NCI-H524 (cell line): Measurements from ENCODE around the gene RAC2.
"Not testable (repeated sequence)": the region's sequence is repeated elsewhere in the genome, so short reads cannot be mapped to it uniquely, and the experiment has no call there.

Source experiments
- DNase-seq, 2 experiments: peaks; one replicate each; lab custom pipeline; 2025; lab: John Stamatoyannopoulos, UW

The RAC2 gene

DNA sequence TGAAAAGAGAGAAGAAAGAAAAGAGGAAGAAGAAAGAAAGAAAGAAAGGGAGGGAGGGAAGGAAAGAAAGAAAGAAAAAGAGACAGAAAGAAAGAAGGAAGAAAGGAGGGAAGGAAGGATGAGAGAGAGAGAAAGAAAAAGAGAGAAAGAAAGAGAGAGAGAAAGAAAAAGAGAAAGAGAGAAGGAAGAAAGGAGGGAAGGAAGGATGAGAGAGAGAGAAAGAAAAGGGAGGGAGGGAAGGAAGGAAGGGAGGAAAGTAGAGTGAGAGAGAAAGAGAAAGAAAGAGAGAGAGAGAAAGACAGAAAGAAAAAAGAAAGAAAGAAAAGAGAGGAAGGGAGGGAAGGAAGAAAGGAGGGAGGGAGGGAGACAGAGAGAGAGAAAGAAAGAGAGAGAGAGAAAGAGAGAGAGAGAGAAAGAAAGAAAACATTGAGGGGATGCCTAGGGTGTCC is 11.5 kb upstream of the RAC2 start:
- DNase-seq, result no peak

DNA sequence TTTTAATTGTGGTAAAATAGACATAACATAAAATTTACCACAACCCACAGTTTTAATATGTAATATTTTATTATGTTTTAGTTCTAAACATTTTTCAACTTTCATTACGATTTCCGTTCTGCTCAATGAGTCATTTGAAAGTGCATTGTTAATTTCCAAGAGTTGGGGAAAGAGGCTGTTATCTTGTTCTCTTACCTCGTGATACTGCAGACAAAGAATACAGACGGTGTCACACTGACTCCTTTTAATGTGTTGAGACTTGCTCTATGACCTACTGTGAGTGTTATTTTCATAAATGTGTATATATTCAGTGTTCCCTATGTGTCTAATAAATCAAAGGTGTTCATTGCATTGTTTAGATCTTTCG is 10.8 kb upstream of the RAC2 start:
- DNase-seq, result no peak

- DNase-seq, result no peak
These were observed 10.3 kb upstream of the RAC2 start for GRCh38 chr22:37254209-37254866.

DNA sequence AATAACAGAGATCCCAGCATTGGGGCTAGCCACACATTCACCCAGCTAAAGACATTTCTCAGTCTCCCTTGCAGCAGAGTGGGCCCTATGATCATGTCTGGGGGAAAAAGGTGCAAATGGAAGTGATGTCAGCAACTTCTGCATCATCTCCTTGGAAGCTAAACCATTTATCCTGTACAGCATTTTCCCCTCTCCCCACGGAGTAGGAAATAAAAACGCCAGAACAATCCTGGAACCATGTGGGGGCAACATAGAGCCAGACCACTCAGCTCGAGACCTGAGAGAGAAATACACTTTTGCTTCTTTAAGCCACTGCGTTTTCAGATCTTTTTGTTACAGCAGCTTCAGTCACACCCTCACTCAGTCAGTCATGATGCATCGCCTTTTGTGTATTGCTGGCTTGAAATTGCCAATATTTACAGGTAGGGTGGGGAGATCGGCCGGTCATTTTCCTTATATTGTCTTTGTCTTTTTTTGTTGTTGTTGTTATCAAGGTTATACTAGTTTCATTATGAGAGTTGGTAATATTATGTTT is 9.1 kb upstream of the RAC2 start:
- peak in 1 of 2 experiments; percentile 52 for DNase-seq

DNA sequence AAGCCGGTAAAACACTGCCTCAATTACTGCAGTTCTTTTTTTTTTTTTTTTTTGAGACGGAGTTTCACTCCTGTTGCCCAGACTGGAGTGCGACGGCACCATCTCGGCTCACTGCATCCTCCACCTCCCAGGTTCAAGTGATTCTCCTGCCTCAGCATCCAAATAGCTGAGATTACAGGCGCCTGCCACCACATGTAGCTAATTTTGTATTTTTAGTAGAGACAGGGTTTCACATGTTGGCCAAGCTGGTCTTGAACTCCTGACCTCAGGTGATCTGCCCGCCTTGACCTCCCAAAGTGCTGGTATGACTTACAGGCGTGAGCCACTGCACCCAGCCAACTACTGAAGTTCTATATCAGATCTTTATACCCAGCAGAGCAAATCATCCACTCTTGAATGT is 7.8 kb upstream of the RAC2 start:
- DNase-seq, result not testable (repeated sequence)

- DNase-seq, result no peak
These were observed 5.9 kb upstream of the RAC2 start for GRCh38 chr22:37249986-37250385.

DNA sequence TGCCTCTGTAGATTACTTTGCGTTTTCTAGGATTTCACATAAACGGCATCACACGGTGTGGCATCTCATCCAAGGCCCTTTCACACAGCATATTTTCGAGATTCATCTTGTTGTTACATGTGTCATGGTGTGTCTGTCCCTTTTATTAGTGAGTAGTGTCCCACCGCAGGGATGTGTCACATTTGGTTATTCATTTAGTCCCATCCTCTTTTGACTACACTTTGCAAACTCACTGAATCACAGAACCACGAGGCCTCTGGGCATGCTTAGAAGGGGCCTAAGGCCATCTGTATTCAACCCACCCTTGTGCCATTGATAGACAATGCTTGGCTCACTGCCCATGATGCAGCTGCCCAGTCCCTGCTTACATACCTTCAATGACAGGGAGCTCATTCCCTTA is 4.2 kb upstream of the RAC2 start:
- DNase-seq, result no peak

- peak in 1 of 2 experiments; percentile 10 for DNase-seq
These were observed 1.7 kb upstream of the RAC2 start for GRCh38 chr22:37245740-37246139.

DNA sequence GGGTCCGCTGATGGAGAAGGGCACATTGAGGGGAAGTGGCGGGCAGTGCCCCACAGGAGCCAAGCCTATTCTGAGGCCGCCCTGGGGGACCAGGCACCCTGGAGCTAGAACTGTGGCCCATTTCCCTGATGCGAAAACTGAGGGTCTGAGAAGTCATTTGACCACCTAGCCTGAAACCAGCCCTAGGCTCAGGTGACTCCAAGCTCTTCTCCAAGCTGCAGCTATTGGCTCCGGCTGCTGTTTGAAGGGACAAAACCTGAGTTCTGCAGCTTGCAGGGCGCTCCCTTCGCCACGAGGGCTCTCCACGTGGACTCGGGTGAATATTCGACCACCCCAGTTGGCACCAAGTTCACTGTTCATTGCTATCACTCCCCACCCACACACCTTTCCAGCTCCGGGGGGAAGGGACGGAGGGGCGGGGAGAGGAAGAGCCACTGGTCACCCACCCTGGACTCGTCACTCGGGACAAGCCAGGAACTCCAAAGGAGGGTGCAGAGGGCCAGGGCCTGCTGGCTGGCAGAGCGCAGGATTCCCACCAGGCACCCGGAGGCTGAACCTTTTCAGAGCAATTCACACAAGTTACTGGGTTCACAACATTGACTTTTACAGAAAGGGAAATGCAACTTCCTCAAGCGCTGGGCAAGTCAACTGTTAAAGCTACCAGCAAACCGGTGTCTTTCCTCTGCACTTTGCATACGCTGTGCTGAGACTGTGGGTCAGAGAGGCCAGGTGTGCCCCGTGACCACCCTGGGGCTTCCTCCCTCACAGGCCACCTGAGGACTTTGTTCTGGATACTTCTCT is 1.1 kb upstream of the RAC2 start:
- no peak for DNase-seq

DNA sequence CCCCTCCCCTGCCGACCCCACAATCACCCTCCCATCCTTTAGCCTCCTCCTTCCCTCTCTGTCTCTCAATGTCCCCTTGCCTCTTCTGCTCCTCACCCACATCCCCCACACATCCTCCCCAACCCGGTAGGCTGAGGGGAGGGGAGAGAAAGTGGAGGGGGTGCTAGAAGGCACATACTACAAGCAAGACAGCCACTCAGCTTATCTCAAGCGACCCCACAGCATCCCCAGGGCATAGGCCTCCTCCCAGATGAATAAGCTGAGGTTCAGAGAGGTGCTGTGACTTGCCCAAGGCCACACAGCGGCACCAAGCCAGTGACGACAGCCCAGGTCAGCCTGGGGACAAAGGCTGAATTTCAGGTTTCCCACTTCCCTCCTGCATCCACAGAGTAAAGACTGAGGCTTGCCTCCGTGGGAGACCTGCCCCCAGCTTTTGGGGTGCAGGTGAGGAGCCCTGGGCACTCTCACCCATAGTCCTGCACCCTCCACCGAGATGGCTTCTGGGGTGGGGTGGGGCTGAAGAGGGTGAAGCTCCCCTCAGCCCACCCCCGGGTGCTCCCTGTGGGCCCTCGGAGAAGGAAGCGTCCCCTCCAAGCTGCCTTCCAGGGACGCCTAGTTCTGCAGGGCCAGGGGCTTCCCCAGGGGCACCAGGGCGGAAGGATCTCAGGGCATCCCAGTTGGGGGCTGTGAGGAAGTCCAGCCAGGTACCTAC is 511 bp downstream of the RAC2 start:
- DNase-seq, result no peak

- no peak for DNase-seq
These were observed 1.6 kb downstream of the RAC2 start for GRCh38 chr22:37242395-37242918.

DNA sequence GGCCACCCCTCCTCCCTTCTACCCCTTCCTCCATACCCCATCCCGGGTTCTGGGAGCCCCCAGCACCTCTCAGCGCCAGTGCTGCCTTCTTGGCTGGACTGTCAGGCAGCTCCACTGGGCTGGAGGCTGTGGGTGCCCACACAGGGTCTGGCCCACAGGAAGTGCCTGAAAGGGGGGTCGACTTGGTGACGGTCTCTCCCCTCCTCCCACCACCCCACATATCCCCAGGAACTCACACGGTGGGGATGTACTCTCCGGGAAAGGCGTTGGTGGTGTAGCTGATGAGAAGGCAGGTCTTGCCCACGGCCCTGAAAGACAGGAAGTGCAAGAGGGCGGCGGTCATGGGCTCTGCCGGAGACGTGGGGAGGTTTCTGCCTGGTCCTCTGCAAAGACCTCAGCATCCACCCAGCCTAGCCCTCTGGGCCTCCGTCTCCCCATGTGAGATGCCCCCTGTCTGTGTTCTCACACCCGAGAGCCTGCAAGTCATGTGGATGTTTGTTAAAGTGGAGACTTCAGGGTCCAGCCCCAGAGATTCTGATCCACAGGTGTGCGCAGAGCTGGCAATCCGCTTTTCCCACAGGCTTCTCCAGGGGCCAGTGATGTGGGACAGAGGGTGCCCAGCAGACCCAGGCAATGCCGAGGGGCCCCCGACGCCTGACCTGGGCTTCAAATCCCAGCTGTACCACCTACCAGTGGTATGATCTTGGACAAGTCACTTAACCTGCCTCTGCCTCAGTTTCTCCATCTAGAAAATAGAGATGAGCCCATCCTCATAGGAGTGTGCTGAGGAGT is 2.5 kb downstream of the RAC2 start:
- DNase-seq, result no peak

- no peak for DNase-seq
These were observed 3.1 kb downstream of the RAC2 start for GRCh38 chr22:37240941-37241320.

DNA sequence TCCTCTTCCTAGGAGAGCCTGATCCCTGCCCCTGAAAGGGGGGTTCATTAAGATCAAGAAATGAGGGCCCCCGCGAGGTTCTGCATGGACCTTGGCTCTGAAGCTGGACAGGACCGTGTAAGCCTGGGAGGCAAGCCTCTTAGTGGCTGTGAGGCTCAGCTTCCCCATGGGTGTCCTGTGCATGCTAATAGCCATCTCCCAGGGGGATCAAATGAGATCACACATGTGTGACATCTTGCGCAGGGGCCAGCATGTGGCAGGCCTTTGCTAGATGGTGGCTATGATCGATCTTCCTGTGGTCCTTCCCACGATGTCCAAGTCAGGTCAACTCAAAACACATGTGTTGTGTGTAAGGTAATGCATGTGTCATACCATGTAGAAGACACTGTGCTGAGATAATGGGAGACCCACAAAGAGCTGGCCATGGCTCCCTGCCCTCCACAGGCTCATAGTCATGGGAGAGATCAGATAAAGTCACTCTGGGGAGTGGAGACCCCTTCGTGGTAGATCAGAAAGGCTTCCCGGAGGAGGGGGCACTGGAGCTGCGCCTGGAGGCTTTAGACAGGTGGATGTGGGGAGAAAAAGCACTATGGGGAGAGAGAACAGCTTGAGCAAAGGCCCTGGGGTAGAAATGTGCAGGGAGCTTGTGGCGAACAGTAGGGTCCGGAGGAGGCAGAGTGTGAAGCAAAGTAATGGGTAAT is 3.7 kb downstream of the RAC2 start:
- no peak for DNase-seq

DNA sequence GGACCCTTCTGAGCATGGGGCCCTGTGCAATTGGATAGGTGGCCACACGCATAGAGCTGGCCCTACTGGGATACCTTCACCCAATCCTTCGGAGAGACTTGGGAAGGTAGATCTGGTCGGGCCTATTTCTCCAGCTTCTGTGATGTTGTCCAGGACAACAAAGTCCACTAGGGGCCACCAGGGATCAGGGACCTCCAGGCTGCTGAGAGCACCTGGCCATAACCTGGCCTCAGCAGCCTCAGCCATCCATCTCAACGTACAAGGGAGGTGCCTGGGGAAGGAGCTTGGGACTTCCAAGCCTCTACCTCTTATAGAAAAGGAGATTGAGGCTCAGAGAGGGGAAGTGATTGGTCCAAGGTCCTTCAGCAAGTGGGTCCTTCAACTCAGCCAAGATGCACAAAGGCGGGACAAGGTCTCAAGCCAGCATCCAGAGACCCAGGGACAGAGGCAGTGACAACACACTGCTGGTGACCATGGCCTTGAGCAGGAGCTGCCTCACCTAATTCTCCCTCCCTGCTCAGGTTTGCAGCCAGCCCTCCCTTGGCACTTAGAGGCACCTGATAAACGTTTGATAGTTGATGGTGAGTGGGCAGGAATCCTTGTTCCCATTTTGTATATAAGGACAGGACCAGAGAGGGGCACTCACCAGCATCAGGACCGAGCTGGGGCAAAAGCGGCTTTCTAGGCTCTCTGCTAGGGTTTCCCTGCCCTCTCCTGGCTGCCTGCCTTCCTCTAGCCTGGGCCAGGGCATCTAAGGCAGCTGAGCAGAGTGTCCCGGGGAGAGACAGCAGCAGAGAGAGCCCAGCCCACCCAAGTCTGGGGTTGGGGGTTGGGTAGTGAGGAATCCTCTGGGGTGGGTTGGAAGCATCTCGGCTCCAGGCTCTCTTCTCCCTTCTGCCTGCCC is 4.5 kb downstream of the RAC2 start:
- DNase-seq, result no peak

GRCh38 chr22:37237371-37238268 is 6.4 kb downstream of the RAC2 start:
- no peak for DNase-seq

GRCh38 chr22:37235897-37236607 is 8.0 kb downstream of the RAC2 start:
- DNase-seq, result no peak
